OCI-LY1 (cell line): ENCODE measurements around the gene B3GNT9.

Experiments
- H2AFZ ChIP-seq: fragments of 200-600 bp; sonication (generic), shearing (Covaris generic); 2 replicates; pipeline ENCODE4 v1.6.0; 2014; ENCODE audit warnings: antibody characterized with exemption, mild to moderate bottlenecking, low read length
- H3F3A ChIP-seq: fragments of 200-600 bp; sonication (generic), shearing (Covaris generic); 2 replicates; pipeline ENCODE4 v1.6.0; 2014; ENCODE audit warnings: mild to moderate bottlenecking, antibody characterized with exemption, low read length, moderate library complexity; ENCODE audit not compliant: insufficient read depth
- H3K27ac ChIP-seq: fragments of 200-600 bp; sonication (generic); 2 replicates; pipeline ENCODE4 v1.5.1; 2014; ENCODE audit warnings: low read length, mixed run types, mild to moderate bottlenecking, low read depth; ENCODE audit not compliant: poor library complexity, severe bottlenecking
- H3K27me3 ChIP-seq: fragments of 200-600 bp; sonication (generic); 2 replicates; pipeline ENCODE4 v1.6.0; 2014; ENCODE audit warnings: antibody characterized with exemption, mild to moderate bottlenecking, low read length, moderate library complexity; ENCODE audit not compliant: insufficient read depth
- H3K36me3 ChIP-seq: fragments of 200-600 bp; sonication (generic); 2 replicates; pipeline ENCODE4 v1.6.1; 2014; ENCODE audit warnings: mild to moderate bottlenecking, antibody characterized with exemption, low read length, moderate library complexity, mixed read lengths; ENCODE audit not compliant: insufficient read depth
- H3K4me1 ChIP-seq: fragments of 200-600 bp; sonication (generic); 2 replicates; pipeline ENCODE4 v1.5.1; 2014; ENCODE audit warnings: mild to moderate bottlenecking, low read length, moderate library complexity; ENCODE audit not compliant: insufficient read depth, severe bottlenecking
- H3K4me2 ChIP-seq: fragments of 200-600 bp; sonication (generic), shearing (Covaris generic); 2 replicates; pipeline ENCODE4 v1.6.1; 2014; ENCODE audit warnings: low read length
- H3K4me3 ChIP-seq: fragments of 200-600 bp; sonication (generic); 2 replicates; pipeline ENCODE4 v1.5.1; 2014; ENCODE audit warnings: low read length, low read depth, mild to moderate bottlenecking, mixed read lengths; ENCODE audit not compliant: poor library complexity, severe bottlenecking
- H3K79me2 ChIP-seq: fragments of 200-600 bp; shearing (Covaris generic); 2 replicates; pipeline ENCODE4 v1.6.1; 2016; ENCODE audit warnings: mixed run types, low read length, mixed read lengths; ENCODE audit not compliant: insufficient read depth
- H3K9ac ChIP-seq: fragments of 200-600 bp; sonication (generic), shearing (Covaris generic); 2 replicates; pipeline ENCODE4 v1.6.1; 2014; ENCODE audit warnings: mild to moderate bottlenecking, low read length, mixed read lengths
- H3K9me2 ChIP-seq: fragments of 200-600 bp; sonication (generic), shearing (Covaris generic); 2 replicates; pipeline ENCODE4 v1.6.1; 2014; ENCODE audit warnings: low read depth, mild to moderate bottlenecking, low read length, mixed read lengths
- H3K9me3 ChIP-seq: fragments of 200-600 bp; shearing (Covaris generic); 2 replicates; pipeline ENCODE4 v1.6.1; 2014; ENCODE audit warnings: low read length, mixed read lengths
- H4K20me1 ChIP-seq: fragments of 200-600 bp; sonication (generic), shearing (Covaris generic); 2 replicates; pipeline ENCODE4 v1.6.0; 2016; ENCODE audit warnings: mild to moderate bottlenecking, low read length; ENCODE audit not compliant: insufficient read depth
- EZH2 ChIP-seq: fragments of 200-600 bp; sonication (generic), shearing (Covaris generic); IDR thresholded peaks from 2 replicates; pipeline ENCODE4 v1.8.0; 2017; ENCODE audit warnings: borderline replicate concordance, mixed run types, mild to moderate bottlenecking, antibody characterized with exemption, low read length, moderate library complexity, mixed read lengths
- TF ChIP-seq, protein P1 (sequence below): fragments of 200-600 bp; sonication (generic), shearing (Covaris generic); IDR thresholded peaks from 2 replicates; pipeline ENCODE4 v1.5.1; 2017; ENCODE audit warnings: mild to moderate bottlenecking, antibody characterized with exemption, low read length, moderate library complexity, mixed read lengths

The B3GNT9 gene

DNA sequence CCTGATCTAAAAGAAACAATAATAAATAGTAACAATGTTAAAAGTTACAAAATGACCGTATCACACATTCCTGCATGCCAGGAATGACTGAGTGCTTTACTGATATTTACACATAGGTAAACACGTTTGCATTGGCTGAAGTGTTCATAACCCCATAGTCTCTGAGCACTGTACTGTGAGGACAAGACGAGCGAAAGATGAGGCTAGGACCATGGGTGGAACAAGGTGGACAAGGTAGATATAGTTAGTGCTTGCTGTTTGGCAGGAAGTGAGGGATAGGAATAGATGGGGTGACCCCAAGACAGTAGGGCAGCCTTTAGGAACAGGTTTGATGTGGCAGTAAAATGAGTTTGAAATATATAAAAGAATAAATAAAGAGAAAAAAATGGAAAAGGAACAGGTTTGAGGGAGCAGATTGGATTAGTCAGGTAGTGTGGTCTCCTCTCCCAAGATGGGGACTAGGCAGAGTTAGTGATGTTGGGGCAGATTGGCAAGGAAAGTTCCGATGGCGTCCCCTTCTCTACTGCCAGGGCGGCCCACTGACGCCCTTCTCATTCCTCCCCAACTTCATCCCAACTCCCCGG lies 40.7 kb upstream of the B3GNT9 start:
- H3K4me2 ChIP-seq: no peak overlapping the region
- H3K36me3 ChIP-seq: peaks cover 31% of the 10 kb centered on the region
- H3K4me1 ChIP-seq: peaks cover 15% of the 10 kb centered on the region
- no peak overlapping the region for H2AFZ ChIP-seq
- H4K20me1 ChIP-seq: no peaks in the 10 kb centered on the region
- H3K9ac ChIP-seq: no peak overlapping the region
- TF ChIP-seq, protein P1, sequence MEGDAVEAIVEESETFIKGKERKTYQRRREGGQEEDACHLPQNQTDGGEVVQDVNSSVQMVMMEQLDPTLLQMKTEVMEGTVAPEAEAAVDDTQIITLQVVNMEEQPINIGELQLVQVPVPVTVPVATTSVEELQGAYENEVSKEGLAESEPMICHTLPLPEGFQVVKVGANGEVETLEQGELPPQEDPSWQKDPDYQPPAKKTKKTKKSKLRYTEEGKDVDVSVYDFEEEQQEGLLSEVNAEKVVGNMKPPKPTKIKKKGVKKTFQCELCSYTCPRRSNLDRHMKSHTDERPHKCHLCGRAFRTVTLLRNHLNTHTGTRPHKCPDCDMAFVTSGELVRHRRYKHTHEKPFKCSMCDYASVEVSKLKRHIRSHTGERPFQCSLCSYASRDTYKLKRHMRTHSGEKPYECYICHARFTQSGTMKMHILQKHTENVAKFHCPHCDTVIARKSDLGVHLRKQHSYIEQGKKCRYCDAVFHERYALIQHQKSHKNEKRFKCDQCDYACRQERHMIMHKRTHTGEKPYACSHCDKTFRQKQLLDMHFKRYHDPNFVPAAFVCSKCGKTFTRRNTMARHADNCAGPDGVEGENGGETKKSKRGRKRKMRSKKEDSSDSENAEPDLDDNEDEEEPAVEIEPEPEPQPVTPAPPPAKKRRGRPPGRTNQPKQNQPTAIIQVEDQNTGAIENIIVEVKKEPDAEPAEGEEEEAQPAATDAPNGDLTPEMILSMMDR: no peak
- TF ChIP-seq EZH2: no peak
- H3K9me2 ChIP-seq: no peaks in the 10 kb centered on the region
- H3K4me3 ChIP-seq: no peak overlapping the region
- H3K27me3 ChIP-seq: no peaks in the 10 kb centered on the region
- no peaks in the 10 kb centered on the region for H3F3A ChIP-seq
- peaks cover 16% of the 10 kb centered on the region for H3K79me2 ChIP-seq
- H3K9me3 ChIP-seq: no peaks in the 10 kb centered on the region
- no peak overlapping the region for H3K27ac ChIP-seq

GRCh38 chr16:67190448-67191399 lies 39.9 kb upstream of the B3GNT9 start:
- Histone ChIP-seq H3F3A (no peaks in the 10 kb centered on the region), H3K27ac (no peak overlapping the region), H3K9me3 (no peaks in the 10 kb centered on the region), H3K79me2 (peaks cover 16% of the 10 kb centered on the region), H3K9ac (no peak overlapping the region), H4K20me1 (no peaks in the 10 kb centered on the region), H2AFZ (no peak overlapping the region), H3K36me3 (peaks cover 23% of the 10 kb centered on the region), H3K9me2 (no peaks in the 10 kb centered on the region), H3K4me1 (peaks cover 15% of the 10 kb centered on the region), H3K27me3 (no peaks in the 10 kb centered on the region), H3K4me2 (no peak overlapping the region), H3K4me3 (no peak overlapping the region)
- TF ChIP-seq EZH2: no peak
- TF ChIP-seq, protein P1: no peak

DNA sequence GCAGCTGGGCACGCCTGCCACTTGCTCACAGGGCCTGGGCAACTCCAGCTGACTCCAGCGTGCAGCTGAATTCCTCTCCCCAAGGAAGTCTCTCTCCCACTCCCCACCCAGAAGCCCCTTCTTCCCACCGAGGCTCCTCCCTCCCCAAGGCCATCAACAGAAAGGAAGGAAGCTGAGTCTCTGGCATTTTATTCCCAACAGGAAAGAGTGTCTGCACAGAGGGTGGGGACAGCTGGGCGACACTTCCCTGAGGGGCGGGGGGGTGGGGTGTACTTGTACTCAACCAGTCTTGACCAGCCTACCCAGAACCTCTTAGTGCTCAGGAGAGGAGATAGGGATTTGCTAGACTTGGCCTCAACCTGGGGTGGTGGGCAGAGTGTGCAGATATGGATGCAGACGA lies 39.2 kb upstream of the B3GNT9 start, which contains the start of gene EXOC3L1:
TSS of gene EXOC3L1 (minus strand) at position 96 of the 400 bp plus-strand sequence. CDS start 460 bp downstream, outside the sequence.
- H3K4me1 ChIP-seq: peaks cover 15% of the 10 kb centered on the region
- H3K4me3 ChIP-seq: no peak within 1 kb of the TSS
- no peaks in the 10 kb centered on the region for H3K9me2 ChIP-seq
- H3K79me2 ChIP-seq: peaks cover 16% of the 10 kb centered on the region
- no peaks in the 10 kb centered on the region for H3F3A ChIP-seq
- H3K27me3 ChIP-seq: no peaks in the 10 kb centered on the region
- no peaks in the 10 kb centered on the region for H3K9me3 ChIP-seq
- H2AFZ ChIP-seq: no peak within 1 kb of the TSS
- no peak within 1 kb of the TSS for H3K9ac ChIP-seq
- peaks cover 16% of the 10 kb centered on the region for H3K36me3 ChIP-seq
- TF ChIP-seq, protein P1: no peak
- no peak within 1 kb of the TSS for H3K4me2 ChIP-seq
- H4K20me1 ChIP-seq: no peaks in the 10 kb centered on the region
- no peak within 1 kb of the TSS for H3K27ac ChIP-seq
